Mesenchymal stem cell (in vitro differentiated cells and primary cell): Measurements from ENCODE around the gene GPSM1.

Experiments
- DNase-seq: peaks from one replicate; pipeline ENCODE4 v3.0.0-alpha.2; 2013
- H2AFZ ChIP-seq: one replicate; pipeline ENCODE4 v1.6.1; 2013; ENCODE audit warnings: low read depth, mild to moderate bottlenecking, control low read depth, inconsistent platforms, low read length, moderate library complexity
- H2AK5ac ChIP-seq: 2 replicates; pipeline ENCODE4 v1.6.1; 2013; ENCODE audit warnings: low read length, moderate library complexity, mild to moderate bottlenecking, inconsistent platforms; ENCODE audit not compliant: severe bottlenecking
- H2BK120ac ChIP-seq: one replicate; pipeline ENCODE4 v1.6.1; 2013; ENCODE audit warnings: low read depth, mild to moderate bottlenecking, inconsistent platforms, low read length, moderate library complexity
- H2BK12ac ChIP-seq, 2 experiments: one replicate each; pipeline ENCODE4 v1.6.1; 2013; ENCODE audit warnings: inconsistent platforms in 2 of 2, low read length in 2 of 2, mild to moderate bottlenecking in 2 of 2, moderate library complexity in 2 of 2, control low read depth in 1 of 2
- H2BK15ac ChIP-seq: one replicate; pipeline ENCODE4 v1.6.1; 2013; ENCODE audit warnings: mild to moderate bottlenecking, low read depth, inconsistent platforms; ENCODE audit not compliant: poor library complexity, severe bottlenecking
- H2BK5ac ChIP-seq: 2 replicates; pipeline ENCODE4 v1.6.1; 2013; ENCODE audit warnings: low read depth, mild to moderate bottlenecking, low read length, control low read depth, inconsistent platforms; ENCODE audit not compliant: poor library complexity, severe bottlenecking
- H3K14ac ChIP-seq, 2 experiments: one replicate each; pipeline ENCODE4 v1.6.1; 2013; ENCODE audit warnings: inconsistent platforms in 2 of 2, low read length in 2 of 2, control low read depth in 1 of 2, mild to moderate bottlenecking in 1 of 2, moderate library complexity in 1 of 2
- H3K18ac ChIP-seq, 2 experiments: one replicate each; pipeline ENCODE4 v1.6.1; 2013; ENCODE audit warnings: inconsistent platforms in 2 of 2, low read length in 2 of 2, control low read depth in 1 of 2, low read depth in 1 of 2, mild to moderate bottlenecking in 1 of 2
- H3K23ac ChIP-seq, 2 experiments: one replicate each; pipeline ENCODE4 v1.6.1; 2013; ENCODE audit warnings: inconsistent platforms in 2 of 2, low read length in 2 of 2, mild to moderate bottlenecking in 2 of 2, moderate library complexity in 2 of 2, control low read depth in 1 of 2
- H3K27ac ChIP-seq: 2 replicates; pipeline ENCODE4 v1.5.1; 2013; ENCODE audit warnings: mild to moderate bottlenecking, moderate library complexity, low read length, control low read depth, inconsistent platforms; ENCODE audit not compliant: poor library complexity, severe bottlenecking
- H3K27me3 ChIP-seq, 2 experiments: 2 replicates each; pipeline versions ENCODE4 v1.6.1 to v1.7.0; 2013; ENCODE audit warnings: low read length in 2 of 2, mild to moderate bottlenecking in 2 of 2, moderate library complexity in 2 of 2, control low read depth in 1 of 2, inconsistent platforms in 1 of 2; ENCODE audit not compliant: control insufficient read depth in 1 of 2, insufficient read depth in 1 of 2
- H3K36me3 ChIP-seq, 2 experiments: 2 replicates each; pipeline versions ENCODE4 v1.6.1 to v1.7.0; 2013; ENCODE audit warnings: low read length in 2 of 2, control low read depth in 1 of 2, inconsistent platforms in 1 of 2, low read depth in 1 of 2, mild to moderate bottlenecking in 1 of 2; ENCODE audit not compliant: insufficient read depth in 2 of 2, control insufficient read depth in 1 of 2
- H3K4ac ChIP-seq, 2 experiments: one replicate each; pipeline ENCODE4 v1.6.1; 2013; ENCODE audit warnings: inconsistent platforms in 2 of 2, low read length in 2 of 2, mild to moderate bottlenecking in 2 of 2, moderate library complexity in 2 of 2, control low read depth in 1 of 2, low read depth in 1 of 2
- H3K4me1 ChIP-seq: 2 replicates; pipeline ENCODE4 v1.6.1; 2013; ENCODE audit warnings: low read depth, low read length, control low read depth; ENCODE audit not compliant: control insufficient read depth, insufficient read depth
- H3K4me2 ChIP-seq: 2 replicates; pipeline ENCODE4 v1.6.1; 2013; ENCODE audit warnings: low read length, mild to moderate bottlenecking, inconsistent platforms; ENCODE audit not compliant: poor library complexity, severe bottlenecking
- H3K4me3 ChIP-seq, 2 experiments: 2 replicates each; pipeline versions ENCODE4 v1.5.1 to v1.7.0; 2013; ENCODE audit warnings: low read length in 2 of 2, mild to moderate bottlenecking in 2 of 2, control low read depth in 1 of 2, low read depth in 1 of 2; ENCODE audit not compliant: insufficient read depth in 1 of 2
- H3K79me1 ChIP-seq: replicated peaks from 2 replicates; pipeline ENCODE4 v1.6.1; 2013; ENCODE audit warnings: mild to moderate bottlenecking, control low read depth, low read length, inconsistent platforms; ENCODE audit not compliant: poor library complexity, severe bottlenecking
- H3K9ac ChIP-seq: 2 replicates; pipeline ENCODE4 v1.7.0; 2013; ENCODE audit warnings: mild to moderate bottlenecking, low read length, moderate library complexity
- H3K9me3 ChIP-seq: 2 replicates; pipeline ENCODE4 v1.7.0; 2013; ENCODE audit warnings: mild to moderate bottlenecking, low read length; ENCODE audit not compliant: control insufficient read depth
- H4K8ac ChIP-seq: one replicate; pipeline ENCODE4 v1.6.1; 2013; ENCODE audit warnings: inconsistent platforms, mild to moderate bottlenecking, low read length, moderate library complexity
- H4K91ac ChIP-seq: one replicate; pipeline ENCODE4 v1.6.1; 2013; ENCODE audit warnings: mild to moderate bottlenecking, low read length, inconsistent platforms
- WGBS: methylation state at CpG from one replicate; pipeline ENCODE4 v1.1.7; 2013; ENCODE audit warnings: mixed read lengths; 5-methylcytosine and 5-hydroxymethylcytosine counted together

The GPSM1 gene

DNA sequence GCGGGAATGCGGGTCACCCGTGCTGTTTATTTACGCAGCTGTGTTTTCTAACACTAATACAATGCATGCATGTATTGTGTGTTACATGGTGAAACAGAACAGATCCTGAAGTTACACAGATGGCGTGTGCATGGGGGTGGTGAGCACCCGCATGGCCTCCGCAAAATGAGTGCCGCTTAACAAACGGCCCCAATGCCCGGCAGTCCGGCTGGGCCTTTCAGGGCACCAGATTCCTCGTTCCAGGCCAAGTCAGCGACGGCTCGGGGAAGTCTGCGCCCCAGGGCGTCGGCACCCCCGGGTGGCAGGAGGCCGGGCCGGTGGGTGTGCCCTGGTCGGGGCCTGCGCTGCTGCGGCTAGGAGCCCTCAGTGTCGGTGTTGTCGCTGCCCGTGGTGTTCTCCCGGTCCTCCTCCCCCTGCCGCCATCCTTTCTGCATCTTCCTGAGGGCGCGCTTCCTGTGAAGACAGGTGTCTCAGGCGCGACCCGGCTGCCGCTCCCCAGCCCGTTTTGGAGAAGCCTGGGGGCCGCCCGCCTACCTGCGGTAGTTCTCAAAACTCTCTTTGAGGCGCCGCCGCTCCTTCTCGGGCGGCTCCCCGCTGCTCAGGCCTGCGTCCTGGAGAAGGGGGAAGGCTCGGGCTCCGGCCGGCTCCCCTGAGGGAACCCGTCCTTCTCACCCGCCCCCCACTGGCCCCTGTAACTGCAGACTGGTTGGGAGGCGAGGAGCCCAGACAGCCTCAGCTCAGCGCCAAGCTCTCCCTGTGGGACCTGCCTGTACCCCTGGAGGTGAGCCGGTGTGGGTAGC, 36.8 kb downstream of the GPSM1 start:
- 75% methylated on average over 49 of the region's 54 CpGs for WGBS
- Histone ChIP-seq H3K23ac (no peak overlapping the region), H3K4ac (peak overlapping the region in 1 of 2 experiments; percentile 16), H3K79me1 (peaks cover 11% of the 10 kb centered on the region), H3K9ac (no peak overlapping the region), H3K4me1 (peaks cover 44% of the 10 kb centered on the region), H3K36me3 (peaks cover 3 to 46% of the 10 kb centered on the region in 2 experiments), H3K18ac (peak overlapping the region in 1 of 2 experiments; percentile 6), H2BK5ac (no peak overlapping the region), H3K9me3 (no peaks in the 10 kb centered on the region), H3K14ac (peak overlapping the region in 1 of 2 experiments; percentile 53), H3K27me3 (no peaks in the 10 kb centered on the region), H3K4me2 (no peak overlapping the region), H2BK12ac (peak overlapping the region in 1 of 2 experiments; percentile 4), H3K27ac (no peak overlapping the region), H2BK15ac (peak overlapping the region; percentile 54), H4K91ac (peak overlapping the region; percentile 27), H4K8ac (peak overlapping the region; percentile 39), H2AK5ac (peak overlapping the region; percentile 27), H3K4me3 (peak overlapping the region in 1 of 2 experiments; percentile 78), H2AFZ (no peak overlapping the region), H2BK120ac (no peak overlapping the region)
- no peak for DNase-seq

DNA sequence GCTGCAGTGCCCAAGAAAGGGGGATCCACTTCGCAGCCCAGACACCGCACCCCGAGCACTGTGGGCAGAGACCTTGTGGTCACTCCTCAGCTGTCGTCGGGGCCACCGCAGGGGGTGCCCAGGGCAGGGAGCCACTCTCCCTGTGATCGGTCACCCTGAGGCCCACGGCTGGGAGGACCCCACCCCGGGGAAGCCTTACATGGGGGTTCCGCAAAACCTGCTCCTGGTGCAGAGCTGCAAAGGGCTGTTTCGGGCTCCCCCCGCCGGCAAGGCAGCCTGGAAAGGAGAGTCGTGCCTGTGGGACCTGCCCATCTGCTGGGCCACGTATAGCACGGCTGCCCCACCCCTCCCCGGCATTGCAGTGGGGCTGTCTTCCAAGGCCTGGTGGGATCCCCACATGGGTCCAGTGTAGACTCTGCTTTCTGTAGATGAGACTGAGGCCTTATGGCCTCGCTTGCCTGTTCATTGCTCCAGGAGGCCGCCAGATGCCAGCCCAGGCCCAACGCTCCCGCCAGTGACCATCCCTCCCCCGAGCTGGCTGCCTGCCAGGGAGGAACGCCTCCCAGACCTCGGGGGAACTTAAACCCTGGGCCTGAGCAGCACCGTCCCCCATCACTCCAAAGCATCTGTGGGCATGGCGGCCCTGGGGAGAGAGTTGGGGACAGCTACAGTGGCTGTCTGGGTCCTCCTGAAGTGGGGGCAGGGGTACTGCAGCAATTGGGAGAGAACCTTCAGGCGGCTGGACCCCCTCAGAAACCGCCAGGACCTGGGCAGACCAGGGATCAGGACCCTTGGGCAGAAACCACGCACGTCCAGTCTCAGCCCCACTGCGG, 37.8 kb downstream of the GPSM1 start:
- H3K36me3 ChIP-seq, result peaks cover 0 to 48% of the 10 kb centered on the region in 2 experiments
- H3K4ac ChIP-seq, result no peak overlapping the region
- H3K14ac ChIP-seq, result peak overlapping the region in 1 of 2 experiments; percentile 22
- H3K9ac ChIP-seq, result no peak overlapping the region
- peaks cover 11% of the 10 kb centered on the region for H3K79me1 ChIP-seq
- H4K91ac ChIP-seq, result peak overlapping the region; percentile 18
- peaks cover 43% of the 10 kb centered on the region for H3K4me1 ChIP-seq
- H2BK5ac ChIP-seq, result no peak overlapping the region
- H3K27ac ChIP-seq, result no peak overlapping the region
- DNase-seq, result no peak
- H3K23ac ChIP-seq, result no peak overlapping the region
- H4K8ac ChIP-seq, result no peak overlapping the region
- H3K4me3 ChIP-seq, result no peak overlapping the region
- no peaks in the 10 kb centered on the region for H3K9me3 ChIP-seq
- peak overlapping the region in 1 of 2 experiments; percentile 69 for H2BK12ac ChIP-seq
- H2AK5ac ChIP-seq, result no peak overlapping the region
- peak overlapping the region in 1 of 2 experiments; percentile 56 for H3K18ac ChIP-seq
- no peak overlapping the region for H3K4me2 ChIP-seq
- no peaks in the 10 kb centered on the region for H3K27me3 ChIP-seq
- H2AFZ ChIP-seq, result no peak overlapping the region
- no peak overlapping the region for H2BK120ac ChIP-seq
- WGBS, result 94% methylated on average over 31 of the region's 31 CpGs
- no peak overlapping the region for H2BK15ac ChIP-seq

DNA sequence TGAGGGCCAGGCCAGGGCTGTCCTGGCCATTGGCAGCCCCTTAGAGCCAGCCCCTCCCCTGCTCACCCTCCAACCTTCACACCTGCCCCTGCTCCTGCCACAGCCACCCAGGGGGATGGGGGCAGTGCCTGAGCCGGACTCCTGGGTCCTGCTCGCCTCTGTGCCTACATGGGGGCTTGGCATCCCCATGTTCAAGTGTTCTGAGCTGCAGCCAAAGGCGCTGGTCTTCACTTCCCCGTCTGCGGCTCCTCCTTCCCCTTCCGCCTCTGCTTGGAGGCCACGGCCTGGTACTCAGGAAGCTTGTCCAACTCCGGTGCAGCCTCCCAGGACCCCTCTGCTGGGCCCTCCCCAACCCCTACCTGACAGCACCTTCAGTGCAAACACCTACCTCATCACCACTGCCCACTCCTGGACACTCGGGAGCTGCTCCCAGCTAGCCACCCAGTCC, 38.5 kb downstream of the GPSM1 start:
- DNase-seq, result no peak
- Histone ChIP-seq H3K4me1 (peaks cover 40% of the 10 kb centered on the region), H3K4ac (no peak overlapping the region), H2AK5ac (no peak overlapping the region), H2BK5ac (no peak overlapping the region), H3K27me3 (no peaks in the 10 kb centered on the region), H3K36me3 (peaks cover 0 to 51% of the 10 kb centered on the region in 2 experiments), H3K9me3 (no peaks in the 10 kb centered on the region), H2BK12ac (no peak overlapping the region), H2BK15ac (no peak overlapping the region), H3K18ac (no peak overlapping the region), H3K23ac (no peak overlapping the region), H3K27ac (no peak overlapping the region), H3K4me2 (no peak overlapping the region), H4K91ac (peak overlapping the region; percentile 18), H3K9ac (no peak overlapping the region), H3K79me1 (peaks cover 11% of the 10 kb centered on the region), H3K14ac (no peak overlapping the region), H4K8ac (no peak overlapping the region), H2AFZ (no peak overlapping the region), H3K4me3 (no peak overlapping the region), H2BK120ac (no peak overlapping the region)
- WGBS, result 87% methylated on average over 9 of the region's 9 CpGs

DNA sequence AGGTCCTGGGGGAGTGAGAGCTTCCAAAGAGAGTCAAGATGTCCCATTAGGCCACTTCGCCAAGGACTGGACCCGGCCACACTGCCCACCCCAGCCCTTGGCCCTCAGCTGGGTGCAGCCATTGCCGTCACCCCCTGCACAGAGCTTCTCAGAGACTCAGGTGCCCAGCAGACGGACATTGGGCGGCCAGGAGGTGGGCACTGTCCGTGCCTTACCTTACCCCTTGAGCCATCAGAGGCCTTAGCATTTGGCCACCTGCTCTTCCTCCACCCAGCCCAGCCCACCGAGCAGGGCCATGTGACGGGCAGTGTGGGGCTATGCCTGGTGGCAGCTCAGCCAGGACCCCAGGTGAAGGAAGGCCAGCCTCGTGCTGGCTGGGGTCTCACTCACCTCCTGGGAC, 39.5 kb downstream of the GPSM1 start:
- H3K14ac ChIP-seq, result no peak overlapping the region
- H3K4me2 ChIP-seq, result no peak overlapping the region
- 94% methylated on average over 9 of the region's 9 CpGs for WGBS
- H3K23ac ChIP-seq, result no peak overlapping the region
- no peak overlapping the region for H4K8ac ChIP-seq
- peaks cover 11% of the 10 kb centered on the region for H3K79me1 ChIP-seq
- no peak for DNase-seq
- H3K4me1 ChIP-seq, result peaks cover 40% of the 10 kb centered on the region
- no peak overlapping the region for H3K4ac ChIP-seq
- no peak overlapping the region for H3K4me3 ChIP-seq
- H2AFZ ChIP-seq, result no peak overlapping the region
- H2BK5ac ChIP-seq, result no peak overlapping the region
- H3K27ac ChIP-seq, result no peak overlapping the region
- H2BK15ac ChIP-seq, result no peak overlapping the region
- no peaks in the 10 kb centered on the region for H3K9me3 ChIP-seq
- no peak overlapping the region for H2BK12ac ChIP-seq
- no peak overlapping the region for H2AK5ac ChIP-seq
- H4K91ac ChIP-seq, result no peak overlapping the region
- H3K27me3 ChIP-seq, result no peaks in the 10 kb centered on the region
- no peak overlapping the region for H3K18ac ChIP-seq
- H2BK120ac ChIP-seq, result no peak overlapping the region
- H3K36me3 ChIP-seq, result peaks cover 0 to 43% of the 10 kb centered on the region in 2 experiments
- no peak overlapping the region for H3K9ac ChIP-seq
